Measurements from ENCODE around the gene DPF3.

Gene DPF3

DNA sequence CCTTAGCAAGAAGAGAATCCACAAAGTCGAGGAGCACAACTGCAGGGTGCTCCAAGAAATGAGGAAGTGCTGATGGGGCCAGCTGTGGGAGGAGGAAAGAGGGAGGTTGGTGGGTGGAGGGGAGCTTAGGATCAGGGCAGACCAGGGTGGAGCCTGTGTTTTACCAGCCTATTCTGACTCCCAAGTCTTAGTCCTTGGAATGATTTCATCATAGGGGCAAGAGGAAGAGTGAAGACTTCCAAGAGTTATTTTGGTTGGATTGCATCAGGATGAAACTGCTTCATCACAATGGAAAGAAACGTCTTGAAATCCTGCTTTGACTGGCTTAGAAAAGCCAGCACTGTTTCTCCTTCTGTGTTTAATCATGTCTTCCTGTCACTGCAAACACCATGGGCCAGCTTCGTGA, 194.0 kb downstream of the DPF3 start:
- no peak for TF ChIP-seq CTCF (IDR thresholded peaks at IDR 0.05)

DNA sequence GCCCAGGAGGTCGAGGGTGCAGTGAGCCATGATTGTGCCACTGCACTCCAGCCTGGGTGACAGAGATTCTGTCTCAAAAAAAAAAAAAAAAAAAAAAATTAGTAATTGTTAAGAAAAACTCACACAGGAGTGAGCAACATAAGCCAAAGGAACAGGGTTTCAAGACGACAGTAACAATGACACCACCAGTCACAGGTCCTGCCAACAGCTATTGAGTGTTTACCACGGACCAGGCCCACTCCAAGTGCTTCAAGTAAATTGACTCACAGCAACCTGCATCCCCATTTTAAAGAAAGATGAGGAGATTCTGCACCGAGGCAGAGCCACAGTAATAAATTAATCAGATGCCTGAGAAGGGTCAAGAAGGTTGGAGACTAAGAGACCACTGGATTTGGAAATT, 194.5 kb downstream of the DPF3 start:
- TF ChIP-seq CTCF (IDR thresholded peaks at IDR 0.05): no peak

DNA sequence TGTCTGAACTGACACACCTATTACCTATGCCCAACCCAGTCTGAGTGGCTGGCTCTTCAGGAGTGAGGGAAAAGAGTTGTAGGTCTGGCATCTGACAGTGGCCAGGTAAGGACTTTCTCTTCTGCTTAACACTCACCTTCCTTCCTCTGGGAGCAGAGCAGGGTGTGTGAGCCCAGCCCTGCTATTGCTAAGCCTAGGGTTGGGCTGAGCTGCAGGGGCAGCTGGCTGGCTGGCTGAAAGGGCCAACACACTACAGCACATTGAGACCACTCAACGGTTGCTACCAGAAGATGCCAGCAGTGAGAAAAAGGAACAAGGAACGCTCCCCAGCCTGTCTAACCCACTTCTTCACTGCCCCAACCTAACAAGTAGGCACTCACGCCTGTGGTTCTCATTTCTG, 201.2 kb downstream of the DPF3 start:
- TF ChIP-seq CTCF (IDR thresholded peaks at IDR 0.05): no peak

DNA sequence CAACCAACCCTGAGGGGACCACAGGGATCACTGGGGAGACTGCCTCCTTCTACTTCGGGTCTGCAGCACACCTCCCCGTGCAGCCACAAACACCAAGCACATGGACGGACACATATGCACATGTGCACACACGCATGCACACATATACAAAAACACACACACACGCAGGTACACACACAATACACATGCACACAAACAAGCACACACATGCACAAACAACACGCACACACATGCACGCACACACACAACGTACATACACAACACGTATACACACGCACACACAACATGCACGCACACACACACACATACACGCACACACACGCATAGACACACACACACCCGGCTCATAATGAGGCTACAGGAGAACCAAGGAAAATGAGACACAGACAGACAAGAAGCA, 203.6 kb downstream of the DPF3 start:
- no peak for TF ChIP-seq CTCF (IDR thresholded peaks at IDR 0.05)

DNA sequence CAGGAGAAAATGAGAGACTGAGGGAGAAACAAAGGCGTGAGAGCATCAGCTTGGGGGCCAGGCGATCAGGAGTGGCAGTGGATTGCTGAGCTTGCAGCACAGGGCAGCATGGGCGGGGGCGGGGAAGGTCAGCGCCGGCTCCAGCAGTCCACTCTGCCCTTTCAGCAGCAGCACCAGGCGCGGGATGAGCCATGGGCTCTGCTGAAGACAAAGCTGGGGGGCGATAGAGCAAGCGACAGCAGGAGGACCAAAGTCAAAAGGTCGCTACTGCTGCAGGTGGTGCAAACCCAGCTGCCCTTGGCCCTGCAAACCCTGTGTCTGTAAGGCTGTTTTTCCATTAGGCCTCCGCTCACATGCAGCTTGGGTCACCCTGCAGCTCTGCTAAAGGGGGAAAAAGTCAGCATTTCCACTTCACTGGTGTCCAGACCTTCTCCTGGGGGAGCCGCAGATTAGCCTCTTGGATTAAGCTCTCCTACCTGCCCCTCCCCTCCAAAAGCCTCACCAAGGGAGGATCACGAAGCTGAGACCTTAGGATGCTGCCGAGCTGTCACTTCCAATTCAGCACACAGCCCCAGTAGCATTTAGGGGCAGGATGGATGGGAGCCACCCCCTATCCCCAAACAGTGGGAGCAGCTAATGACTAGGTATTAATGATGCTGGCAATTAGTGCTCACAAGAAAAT, 204.8 kb downstream of the DPF3 start:
- TF ChIP-seq CTCF (IDR thresholded peaks at IDR 0.05): no peak

DNA sequence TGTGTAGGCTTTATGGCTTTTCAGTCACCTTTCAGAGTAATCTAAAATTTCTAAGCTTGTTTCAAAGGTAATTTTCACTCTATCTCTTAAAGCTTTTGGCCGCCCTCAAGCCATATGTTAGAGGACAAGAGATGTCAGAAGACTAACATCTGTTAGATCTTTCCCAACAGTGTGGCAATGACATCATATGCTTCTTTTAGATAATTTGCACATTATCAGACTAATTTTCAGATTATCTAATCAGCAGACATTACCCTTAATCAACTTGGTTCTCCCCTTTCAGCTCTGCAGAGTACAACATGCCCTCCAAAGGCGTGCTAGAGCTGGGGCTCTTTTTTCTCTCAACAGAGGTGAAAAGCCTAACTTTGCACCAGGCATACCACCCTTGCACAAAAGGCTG, 207.1 kb downstream of the DPF3 start:
- no peak for TF ChIP-seq CTCF (IDR thresholded peaks at IDR 0.05)

DNA sequence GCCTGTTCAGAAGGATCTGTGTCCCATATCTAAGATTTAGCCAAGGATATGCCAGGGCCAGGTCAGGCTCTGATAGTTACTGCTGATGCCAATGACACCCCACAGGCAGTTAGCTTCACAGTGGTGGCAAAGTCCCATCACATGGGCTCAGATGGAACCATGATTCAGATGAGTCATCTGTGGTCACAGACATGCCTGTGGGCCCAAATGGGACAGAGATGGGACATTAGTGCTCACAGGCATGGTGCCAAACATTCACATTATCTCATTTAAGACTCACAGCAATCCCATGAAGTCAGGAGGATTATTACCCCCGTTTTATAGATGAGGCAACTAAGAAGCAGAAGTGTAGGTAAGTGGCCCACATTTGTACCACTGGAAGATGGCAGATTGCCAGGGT, 207.8 kb downstream of the DPF3 start:
- TF ChIP-seq CTCF (IDR thresholded peaks at IDR 0.05): no peak

- TF ChIP-seq CTCF (IDR thresholded peaks at IDR 0.05): no peak
Measured at GRCh38 chr14:72685456-72685855, 208.4 kb downstream of the DPF3 start.

All from LNCAP (cell line).